Neural cell (in vitro differentiated cells): ENCODE data around the gene MICAL2. TPM values are rescaled to one million over a fixed set of nuclear protein-coding genes. Genes with fewer than 3 reads are reported as not detected.

Source experiments
- H2AFZ ChIP-seq: fragments of 200-600, 300-800 bp; sonication (generic), shearing (Covaris generic); 2 replicates; pipeline ENCODE4 v1.6.0; 2014; ENCODE audit warnings: low read depth, mild to moderate bottlenecking, antibody characterized with exemption, low read length, moderate library complexity
- H3F3A ChIP-seq: fragments of 200-600 bp; shearing (Covaris generic); 2 replicates; pipeline ENCODE4 v1.6.1; 2016; ENCODE audit warnings: mild to moderate bottlenecking, moderate library complexity, mixed read lengths, antibody characterized with exemption, low read length; ENCODE audit not compliant: insufficient read depth, poor library complexity, severe bottlenecking
- H3K27ac ChIP-seq: fragments of 200-600, 300-800 bp; sonication (generic), shearing (Covaris generic); 2 replicates; pipeline ENCODE4 v1.5.1; 2014; ENCODE audit warnings: mild to moderate bottlenecking, low read length, moderate library complexity
- H3K27me3 ChIP-seq: fragments of 300-800, 200-600 bp; sonication (generic), shearing (Covaris generic); 2 replicates; pipeline ENCODE4 v1.6.0; 2014; ENCODE audit warnings: mild to moderate bottlenecking, low read depth, low read length, moderate library complexity; ENCODE audit not compliant: insufficient read depth
- H3K36me3 ChIP-seq: fragments of 300-800, 200-600 bp; sonication (generic), shearing (Covaris generic); 2 replicates; pipeline ENCODE4 v1.5.1; 2014; ENCODE audit warnings: mild to moderate bottlenecking, antibody characterized with exemption, low read length, moderate library complexity; ENCODE audit not compliant: insufficient read depth
- H3K4me2 ChIP-seq: fragments of 300-800, 200-600 bp; sonication (generic), shearing (Covaris generic); 2 replicates; pipeline ENCODE4 v1.6.0; 2014; ENCODE audit warnings: mild to moderate bottlenecking, low read length
- H3K4me3 ChIP-seq: fragments of 300-800, 200-600 bp; sonication (generic), shearing (Covaris generic); 2 replicates; pipeline ENCODE4 v1.5.1; 2014; ENCODE audit warnings: mild to moderate bottlenecking, low read length, moderate library complexity
- H3K79me2 ChIP-seq: fragments of 200-600 bp; shearing (Covaris generic); replicated peaks from 2 replicates; pipeline ENCODE4 v1.6.0; 2014; ENCODE audit warnings: mild to moderate bottlenecking, low read length, moderate library complexity; ENCODE audit not compliant: insufficient read depth
- H3K9ac ChIP-seq: fragments of 300-800, 200-600 bp; sonication (generic), shearing (Covaris generic); 2 replicates; pipeline ENCODE4 v1.6.1; 2016; ENCODE audit warnings: mild to moderate bottlenecking, low read length, mixed read lengths
- H3K9me2 ChIP-seq: fragments of 200-600 bp; shearing (Covaris generic); 2 replicates; pipeline ENCODE4 v1.6.1; 2016; ENCODE audit warnings: mild to moderate bottlenecking, low read length, mixed read lengths; ENCODE audit not compliant: insufficient read depth
- H3K9me3 ChIP-seq: fragments of 200-600, 300-800 bp; sonication (generic), shearing (Covaris generic); 2 replicates; pipeline ENCODE4 v1.6.1; 2016; ENCODE audit warnings: mild to moderate bottlenecking, mixed run types, low read length, moderate library complexity, mixed read lengths
- H4K20me1 ChIP-seq: fragments of 200-600 bp; shearing (Covaris generic); 2 replicates; pipeline ENCODE4 v1.6.1; 2016; ENCODE audit warnings: mild to moderate bottlenecking, mixed run types; ENCODE audit not compliant: insufficient read depth
- CTCF ChIP-seq: fragments of 450-650 bp; IDR thresholded peaks from 2 replicates; pipeline ENCODE4 v1.5.1; 2014; ENCODE audit warnings: antibody characterized with exemption, mild to moderate bottlenecking, moderate library complexity; ENCODE audit not compliant: poor library complexity, severe bottlenecking
- EP300 ChIP-seq: fragments of 450-650 bp; conservative IDR thresholded peaks from 2 replicates; pipeline ENCODE4 v1.6.1; 2014; ENCODE audit warnings: antibody characterized with exemption, mild to moderate bottlenecking, moderate library complexity; ENCODE audit not compliant: poor library complexity, severe bottlenecking
- EZH2 ChIP-seq: fragments of 200-600, 300-800 bp; shearing (Covaris generic), sonication (generic); IDR thresholded peaks from 2 replicates; pipeline ENCODE4 v1.6.1; 2014; ENCODE audit warnings: antibody characterized with exemption, low read length, borderline replicate concordance, mild to moderate bottlenecking; ENCODE audit not compliant: insufficient read depth, poor library complexity, severe bottlenecking
- MXI1 ChIP-seq: fragments of 450-650 bp; conservative IDR thresholded peaks from 2 replicates; pipeline ENCODE4 v1.6.1; 2014; ENCODE audit warnings: antibody characterized with exemption, mild to moderate bottlenecking; ENCODE audit not compliant: poor library complexity, severe bottlenecking
- POLR2AphosphoS5 ChIP-seq: IDR thresholded peaks from 2 replicates; pipeline ENCODE4 v1.6.1; 2012
- RAD21 ChIP-seq: fragments of 450-650 bp; conservative IDR thresholded peaks from 2 replicates; pipeline ENCODE4 v1.6.1; 2014; ENCODE audit warnings: antibody characterized with exemption, mild to moderate bottlenecking, moderate library complexity
- SMC3 ChIP-seq: fragments of 450-650 bp; conservative IDR thresholded peaks from 2 replicates; pipeline ENCODE4 v1.6.1; 2014; ENCODE audit warnings: antibody characterized with exemption, mild to moderate bottlenecking, moderate library complexity; ENCODE audit not compliant: poor library complexity
- TAF1 ChIP-seq: IDR thresholded peaks from 2 replicates; pipeline ENCODE4 v1.6.1; 2012; ENCODE audit warnings: low read depth
- polyA plus RNA-seq: library from polyadenylated mRNA; depleted of rRNA; stranded (reverse); fragments of >200 nt; gene quantifications from 2 replicates; pipeline ENCODE4 v1.2.3, GENCODE V29; 2014
- TF ChIP-seq, protein P1 (sequence below): IDR thresholded peaks from 2 replicates; pipeline ENCODE4 v1.6.1; 2012; ENCODE audit warnings: borderline replicate concordance

The MICAL2 gene
- polyA plus RNA-seq, 1 donor from 2014 or later, result 2.2 TPM

- no peaks in the 10 kb centered on the region for H3K9me2 ChIP-seq
- no peak overlapping the region for H2AFZ ChIP-seq
- H3K27ac ChIP-seq, result no peak overlapping the region
- no peaks in the 10 kb centered on the region for H3F3A ChIP-seq
- H3K9me3 ChIP-seq, result no peaks in the 10 kb centered on the region
- H4K20me1 ChIP-seq, result no peaks in the 10 kb centered on the region
- H3K27me3 ChIP-seq, result no peaks in the 10 kb centered on the region
- H3K4me2 ChIP-seq, result no peak overlapping the region
- H3K4me3 ChIP-seq, result no peak overlapping the region
- H3K36me3 ChIP-seq, result no peaks in the 10 kb centered on the region
- TF ChIP-seq RAD21, result no peak
- TF ChIP-seq CTCF, result no peak
- no peak for TF ChIP-seq EZH2
- no peak for TF ChIP-seq TAF1
- no peak for TF ChIP-seq EP300
- TF ChIP-seq SMC3, result no peak
- no peak for TF ChIP-seq POLR2AphosphoS5
- TF ChIP-seq, protein P1, sequence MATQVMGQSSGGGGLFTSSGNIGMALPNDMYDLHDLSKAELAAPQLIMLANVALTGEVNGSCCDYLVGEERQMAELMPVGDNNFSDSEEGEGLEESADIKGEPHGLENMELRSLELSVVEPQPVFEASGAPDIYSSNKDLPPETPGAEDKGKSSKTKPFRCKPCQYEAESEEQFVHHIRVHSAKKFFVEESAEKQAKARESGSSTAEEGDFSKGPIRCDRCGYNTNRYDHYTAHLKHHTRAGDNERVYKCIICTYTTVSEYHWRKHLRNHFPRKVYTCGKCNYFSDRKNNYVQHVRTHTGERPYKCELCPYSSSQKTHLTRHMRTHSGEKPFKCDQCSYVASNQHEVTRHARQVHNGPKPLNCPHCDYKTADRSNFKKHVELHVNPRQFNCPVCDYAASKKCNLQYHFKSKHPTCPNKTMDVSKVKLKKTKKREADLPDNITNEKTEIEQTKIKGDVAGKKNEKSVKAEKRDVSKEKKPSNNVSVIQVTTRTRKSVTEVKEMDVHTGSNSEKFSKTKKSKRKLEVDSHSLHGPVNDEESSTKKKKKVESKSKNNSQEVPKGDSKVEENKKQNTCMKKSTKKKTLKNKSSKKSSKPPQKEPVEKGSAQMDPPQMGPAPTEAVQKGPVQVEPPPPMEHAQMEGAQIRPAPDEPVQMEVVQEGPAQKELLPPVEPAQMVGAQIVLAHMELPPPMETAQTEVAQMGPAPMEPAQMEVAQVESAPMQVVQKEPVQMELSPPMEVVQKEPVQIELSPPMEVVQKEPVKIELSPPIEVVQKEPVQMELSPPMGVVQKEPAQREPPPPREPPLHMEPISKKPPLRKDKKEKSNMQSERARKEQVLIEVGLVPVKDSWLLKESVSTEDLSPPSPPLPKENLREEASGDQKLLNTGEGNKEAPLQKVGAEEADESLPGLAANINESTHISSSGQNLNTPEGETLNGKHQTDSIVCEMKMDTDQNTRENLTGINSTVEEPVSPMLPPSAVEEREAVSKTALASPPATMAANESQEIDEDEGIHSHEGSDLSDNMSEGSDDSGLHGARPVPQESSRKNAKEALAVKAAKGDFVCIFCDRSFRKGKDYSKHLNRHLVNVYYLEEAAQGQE, result no peak
- no peak for TF ChIP-seq MXI1
- no peak overlapping the region for H3K9ac ChIP-seq
- H3K79me2 ChIP-seq, result no peaks in the 10 kb centered on the region
Measured at GRCh38 chr11:12165237-12165875, 55.0 kb downstream of the MICAL2 start.

- Histone ChIP-seq H3K27ac (no peak overlapping the region), H4K20me1 (no peaks in the 10 kb centered on the region), H2AFZ (no peak overlapping the region), H3K27me3 (no peaks in the 10 kb centered on the region), H3K9me3 (no peaks in the 10 kb centered on the region), H3K36me3 (no peaks in the 10 kb centered on the region), H3K9ac (no peak overlapping the region), H3F3A (no peaks in the 10 kb centered on the region), H3K79me2 (no peaks in the 10 kb centered on the region), H3K9me2 (no peaks in the 10 kb centered on the region), H3K4me2 (no peak overlapping the region), H3K4me3 (no peak overlapping the region)
- no peak for TF ChIP-seq RAD21
- TF ChIP-seq POLR2AphosphoS5, result no peak
Measured at GRCh38 chr11:12166299-12167060, 56.1 kb downstream of the MICAL2 start.
